CD4-positive, alpha-beta T cell treated with Interleukin-12 subunit alpha and Interleukin-12 subunit beta, for 1 hour (primary cell): ENCODE data around the gene PRKG2.
"Not testable (repeated sequence)": the region's sequence is repeated elsewhere in the genome, so short reads cannot be mapped to it uniquely, and the experiment has no call there.

Experiments
- DNase-seq: peaks from one replicate; pipeline ENCODE4 v3.0.0-alpha.2; 2020

Gene PRKG2

GRCh38 chr4:81214881-81215868 lies at the start of gene PRKG2:
Gene PRKG2, minus strand, starts transcription at chr4:81215222. Its CDS starts 10,175 bp downstream, at chr4:81205047.
- no peak for DNase-seq

GRCh38 chr4:81260443-81261101 lies 45.5 kb upstream of the PRKG2 start:
- no peak for DNase-seq

- DNase-seq: no peak
Measured at GRCh38 chr4:81258841-81259550, 44.0 kb upstream of the PRKG2 start.

- DNase-seq: no peak
Measured at GRCh38 chr4:81257816-81258215, 42.8 kb upstream of the PRKG2 start.

GRCh38 chr4:81257021-81257420 lies 42.0 kb upstream of the PRKG2 start:
- DNase-seq: no peak

- no peak for DNase-seq
Measured at GRCh38 chr4:81256059-81256970, 41.3 kb upstream of the PRKG2 start.

GRCh38 chr4:81255524-81255923 lies 40.5 kb upstream of the PRKG2 start:
- DNase-seq: no peak

- DNase-seq: no peak
Measured at GRCh38 chr4:81250430-81250829, 35.4 kb upstream of the PRKG2 start.

GRCh38 chr4:81245218-81246009 lies 30.4 kb upstream of the PRKG2 start:
- no peak for DNase-seq

- DNase-seq: no peak
Measured at GRCh38 chr4:81237791-81238190, 22.8 kb upstream of the PRKG2 start.

- DNase-seq: no peak
Measured at GRCh38 chr4:81235982-81236749, 21.1 kb upstream of the PRKG2 start.

GRCh38 chr4:81227968-81228367 lies 12.9 kb upstream of the PRKG2 start:
- no peak for DNase-seq

- no peak for DNase-seq
Measured at GRCh38 chr4:81227138-81227537, 12.1 kb upstream of the PRKG2 start.

GRCh38 chr4:81225252-81225651 lies 10.2 kb upstream of the PRKG2 start:
- no peak for DNase-seq

GRCh38 chr4:81222082-81222472 lies 7.1 kb upstream of the PRKG2 start:
- not testable (repeated sequence) for DNase-seq

GRCh38 chr4:81221303-81222081 lies 6.5 kb upstream of the PRKG2 start:
- no peak for DNase-seq

- no peak for DNase-seq
Measured at GRCh38 chr4:81220271-81220670, 5.2 kb upstream of the PRKG2 start.

GRCh38 chr4:81218206-81218605 lies 3.2 kb upstream of the PRKG2 start:
- DNase-seq: no peak

GRCh38 chr4:81217779-81218178 lies 2.8 kb upstream of the PRKG2 start:
- DNase-seq: no peak

- no peak for DNase-seq
Measured at GRCh38 chr4:81215931-81216330, 909 bp upstream of the PRKG2 start.
